NK-92 treated with Interleukin-12 subunit alpha and Interleukin-12 subunit beta, amount 100 ng/mL, for 24 hours (cell line): ENCODE measurements around the gene ADPRS.

Experiments used
- DNase-seq: peaks from one replicate; lab custom pipeline; 2025; lab: John Stamatoyannopoulos, UW

ADPRS gene

DNA sequence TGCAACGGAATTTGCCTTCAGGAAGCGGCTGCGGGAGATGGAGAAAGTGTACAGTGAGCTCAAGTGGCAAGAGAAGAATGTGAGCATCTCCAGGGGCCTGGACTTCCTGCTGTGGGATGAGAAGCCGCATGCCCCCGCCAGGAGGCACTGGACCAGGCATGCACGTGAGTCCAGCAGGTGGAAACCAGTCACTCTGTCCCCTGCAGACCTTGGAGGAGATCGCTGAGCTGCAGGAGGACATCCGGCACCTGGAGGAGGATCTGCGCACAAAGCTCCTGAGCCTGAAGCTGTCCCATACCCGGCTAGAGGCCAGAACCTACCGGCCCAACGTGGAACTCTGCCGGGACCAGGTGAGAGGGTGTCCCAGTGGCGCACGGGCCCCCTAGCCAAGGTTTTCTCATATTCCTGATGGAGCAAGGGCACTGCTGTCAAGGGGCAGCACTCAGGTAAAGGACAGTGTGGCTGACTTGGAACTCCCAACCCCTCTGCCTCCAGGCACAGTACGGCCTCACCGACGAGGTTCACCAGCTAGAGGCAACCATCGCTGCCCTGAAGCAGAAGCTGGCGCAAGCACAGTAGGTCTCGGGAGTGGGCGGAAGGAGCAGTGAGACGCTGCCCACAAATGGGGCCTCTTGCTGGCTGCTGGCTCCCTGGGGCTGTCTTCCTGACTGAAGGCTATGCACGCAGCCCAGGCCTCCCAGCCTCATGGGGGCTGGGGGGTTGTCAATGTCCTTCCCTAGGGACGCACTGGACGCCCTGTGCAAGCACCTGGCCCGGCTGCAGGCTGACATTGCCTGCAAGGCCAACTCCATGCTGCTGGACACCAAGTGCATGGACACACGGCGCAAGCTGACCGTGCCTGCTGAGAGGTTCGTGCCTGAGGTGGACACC, 1.2 kb upstream of the ADPRS start:
- no peak for DNase-seq

DNA sequence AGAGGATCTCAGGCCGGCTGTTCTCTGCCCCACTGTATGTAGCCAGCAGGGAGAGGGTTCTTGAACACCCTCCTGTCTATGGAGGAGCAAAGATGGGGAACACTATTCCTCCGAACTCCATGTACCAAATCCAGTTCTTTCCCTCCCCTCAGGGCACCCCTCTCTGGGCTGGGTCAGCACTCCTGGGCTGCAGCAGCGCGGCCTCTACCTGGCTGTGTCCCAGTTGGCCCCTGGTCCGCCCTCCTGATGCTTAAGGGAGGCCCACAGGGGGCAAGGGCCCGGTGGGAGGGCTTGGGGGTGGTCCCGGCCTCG, 471 bp upstream of the ADPRS start:
- no peak for DNase-seq

DNA sequence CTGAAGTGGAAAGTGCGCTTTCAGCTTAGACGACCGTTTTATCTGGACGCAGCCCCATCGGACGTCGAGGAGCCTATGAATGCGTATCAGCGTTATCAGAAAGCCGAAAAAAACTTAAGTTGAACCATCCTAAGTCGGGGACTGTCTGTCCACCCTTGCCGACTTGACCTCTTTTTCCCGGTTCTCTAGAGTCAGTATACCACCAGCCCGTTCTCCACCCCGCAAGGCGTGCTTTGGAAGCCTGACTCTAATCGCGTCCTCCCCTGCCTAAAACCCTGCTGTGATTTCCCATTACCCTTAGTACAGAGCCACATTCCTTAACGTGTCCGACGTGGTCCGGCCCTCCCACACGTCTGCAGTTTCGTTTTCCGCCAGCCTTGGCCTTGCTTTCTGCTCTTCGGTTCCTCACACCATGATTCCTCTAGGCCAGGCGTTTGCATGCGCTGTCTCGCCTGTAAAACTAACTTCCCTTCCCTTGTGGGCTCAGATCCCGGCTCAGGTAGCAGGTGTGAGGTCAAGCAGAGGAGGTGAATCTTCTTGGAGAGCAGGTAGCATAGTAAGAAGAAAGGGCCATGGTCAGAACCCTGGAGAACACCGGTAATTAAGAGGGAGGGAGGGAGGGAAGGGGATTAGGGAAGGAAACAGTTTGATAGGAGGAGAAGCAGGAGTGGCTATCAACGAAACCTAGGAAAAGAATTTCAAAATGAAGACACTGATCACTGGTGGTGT, 865 bp downstream of the ADPRS start:
- no peak for DNase-seq

GRCh38 chr1:36091141-36091540, 2.4 kb downstream of the ADPRS start:
- DNase-seq: no peak

DNA sequence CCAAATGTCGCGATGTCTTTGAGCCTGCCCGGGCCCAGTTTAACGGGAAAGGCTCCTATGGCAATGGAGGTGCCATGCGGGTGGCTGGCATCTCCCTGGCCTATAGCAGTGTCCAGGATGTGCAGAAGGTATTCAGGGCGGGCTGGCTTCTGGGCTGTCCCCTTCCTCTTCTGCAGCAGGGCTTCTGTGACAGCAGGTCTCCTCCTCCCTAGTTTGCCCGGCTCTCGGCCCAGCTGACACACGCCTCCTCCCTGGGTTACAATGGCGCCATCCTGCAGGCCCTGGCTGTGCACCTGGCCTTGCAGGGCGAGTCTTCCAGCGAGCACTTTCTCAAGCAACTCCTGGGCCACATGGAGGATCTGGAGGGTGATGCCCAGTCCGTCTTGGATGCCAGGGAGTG, 3.0 kb downstream of the ADPRS start:
- DNase-seq: no peak

DNA sequence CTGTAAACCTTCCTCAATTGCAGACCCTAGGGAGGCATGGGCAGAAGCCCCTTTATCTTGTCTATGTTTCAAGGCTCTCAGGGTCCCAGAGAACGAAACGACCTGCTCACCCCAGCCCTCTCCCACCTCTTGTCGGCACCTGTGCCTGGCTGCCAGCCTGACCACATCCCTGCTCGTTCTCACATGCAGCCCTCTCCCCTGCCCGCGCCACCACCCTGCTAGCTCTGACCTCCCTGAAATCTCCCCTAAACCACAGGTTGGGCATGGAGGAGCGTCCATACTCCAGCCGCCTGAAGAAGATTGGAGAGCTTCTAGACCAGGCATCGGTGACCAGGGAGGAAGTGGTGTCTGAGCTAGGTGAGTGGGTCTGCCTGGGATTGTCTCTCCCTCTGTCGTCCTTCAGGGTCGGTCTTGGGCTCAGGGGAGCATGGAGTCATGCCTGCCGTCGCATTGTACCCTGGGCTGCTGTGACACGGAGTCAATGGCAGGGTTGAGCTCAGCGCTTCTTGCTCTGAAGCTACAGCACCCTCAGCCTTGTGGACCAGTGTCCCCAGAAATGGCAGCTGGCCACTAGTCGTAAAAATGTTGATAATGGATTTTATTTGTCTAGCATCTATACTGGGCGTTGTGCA, 3.6 kb downstream of the ADPRS start:
- DNase-seq: no peak

DNA sequence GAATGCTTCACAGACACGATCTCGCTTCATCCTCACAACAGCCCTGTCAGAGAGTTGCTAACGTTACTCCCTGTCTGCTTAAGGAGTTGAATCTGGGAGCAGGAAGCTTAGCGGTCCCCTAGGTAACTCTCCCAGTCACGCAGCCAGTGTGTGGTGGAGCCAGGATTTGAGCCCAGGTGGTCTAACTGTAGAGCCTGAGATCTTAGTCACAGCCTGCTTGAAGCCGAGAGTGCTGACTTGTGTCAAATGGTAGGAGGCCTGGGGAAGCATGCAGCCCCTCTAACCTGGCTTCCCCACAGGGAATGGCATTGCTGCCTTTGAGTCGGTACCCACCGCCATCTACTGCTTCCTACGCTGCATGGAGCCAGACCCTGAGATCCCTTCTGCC, 4.1 kb downstream of the ADPRS start:
- DNase-seq: no peak

DNA sequence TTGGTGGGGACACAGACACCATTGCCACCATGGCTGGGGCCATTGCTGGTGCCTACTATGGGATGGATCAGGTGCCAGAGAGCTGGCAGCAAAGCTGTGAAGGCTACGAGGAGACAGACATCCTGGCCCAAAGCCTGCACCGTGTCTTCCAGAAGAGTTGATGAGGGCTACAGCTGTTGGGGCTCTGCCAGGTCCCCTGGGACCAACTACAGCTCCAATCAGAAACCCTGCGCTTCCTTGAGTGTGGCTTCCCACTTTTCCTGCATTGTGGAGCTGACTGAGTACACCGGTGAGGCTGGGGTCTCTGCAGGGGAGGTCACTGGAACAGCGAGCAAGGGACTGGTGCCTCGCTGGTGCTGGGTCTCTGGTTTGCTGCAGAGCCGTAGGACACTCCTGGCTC, 4.5 kb downstream of the ADPRS start:
- DNase-seq: no peak

DNA sequence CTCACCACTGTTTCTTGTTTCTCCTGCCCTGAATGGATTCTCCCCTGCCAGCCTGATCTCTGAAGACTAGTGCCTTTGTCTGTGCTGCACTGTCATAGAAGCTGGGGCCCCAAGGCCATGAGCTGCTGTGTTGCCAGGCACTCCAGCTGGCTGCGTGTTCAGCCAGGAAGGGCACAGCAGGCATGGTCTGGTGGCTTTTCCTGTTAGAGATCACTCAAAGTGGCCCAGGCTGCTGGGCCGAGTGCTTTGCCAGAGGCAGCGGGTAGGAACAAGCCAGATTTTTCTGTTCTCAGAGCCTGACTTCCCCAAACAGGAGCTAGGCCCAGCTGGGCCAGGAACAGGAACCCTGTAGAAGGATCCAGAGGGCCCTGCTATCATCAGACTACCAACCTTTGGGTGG, 5.2 kb downstream of the ADPRS start:
- no peak for DNase-seq

GRCh38 chr1:36094621-36095061, 5.9 kb downstream of the ADPRS start:
- no peak for DNase-seq

DNA sequence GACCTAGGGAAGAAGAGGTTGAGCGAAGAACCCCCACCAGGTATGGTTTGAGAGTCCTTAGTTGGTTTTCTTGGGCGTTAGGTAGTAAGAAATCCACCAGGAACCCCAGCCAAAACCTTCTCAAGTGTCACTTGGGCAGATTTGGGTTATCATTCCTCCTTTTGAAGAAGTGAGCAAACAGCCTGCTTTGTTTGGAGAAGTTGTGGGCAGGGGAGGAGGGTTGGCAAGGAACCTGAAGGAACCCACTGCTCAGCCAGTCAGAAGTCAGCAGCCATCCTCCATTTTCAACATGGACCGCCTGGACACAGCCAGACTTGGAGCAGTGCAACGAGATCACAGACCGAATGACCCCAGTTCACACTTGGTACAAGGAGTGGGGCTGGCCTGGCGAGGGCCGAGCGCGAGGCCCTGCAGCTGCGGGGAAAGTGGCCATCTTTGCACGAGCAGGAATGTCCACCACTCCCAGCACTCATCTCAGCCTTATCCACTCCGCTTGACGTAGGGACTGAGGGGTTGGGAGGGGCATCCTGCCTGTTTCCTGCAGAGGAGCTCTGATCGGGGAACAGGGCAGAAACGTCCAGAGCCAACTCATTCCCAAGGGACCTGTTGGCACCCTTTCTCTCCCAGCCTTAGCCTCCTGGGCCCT, 7.2 kb downstream of the ADPRS start:
- no peak for DNase-seq

- DNase-seq: no peak
Measured at GRCh38 chr1:36096500-36097432, 8.1 kb downstream of the ADPRS start.

- no peak for DNase-seq
Measured at GRCh38 chr1:36097693-36098585, 9.2 kb downstream of the ADPRS start.

- DNase-seq: no peak
Measured at GRCh38 chr1:36098650-36099365, 10.1 kb downstream of the ADPRS start.

- DNase-seq: peak; percentile 26
Measured at GRCh38 chr1:36099681-36100341, 11.1 kb downstream of the ADPRS start.

- DNase-seq: no peak
Measured at GRCh38 chr1:36100376-36100775, 11.7 kb downstream of the ADPRS start.

- no peak for DNase-seq
Measured at GRCh38 chr1:36101546-36101945, 12.9 kb downstream of the ADPRS start.

- DNase-seq: no peak
Measured at GRCh38 chr1:36106269-36106668, 17.6 kb downstream of the ADPRS start.

GRCh38 chr1:36107394-36107793, 18.7 kb downstream of the ADPRS start:
- no peak for DNase-seq
